Sciatic nerve (tissue), 2 donors: ENCODE measurements around the gene TMEM8B. TPM values are rescaled to one million over a fixed set of nuclear protein-coding genes. Genes with fewer than 3 reads are reported as not detected.
A peak's percentile ranks its signal among the peaks of the same experiment; 100 is the strongest.
"Not testable (repeated sequence)": the region's sequence is repeated elsewhere in the genome, so short reads cannot be mapped to it uniquely, and the experiment has no call there.

ENCODE experiments used
- ATAC-seq: fragments of 200-7000 bp; cut with Tn5 transposase; one replicate; pipeline ENCODE4 v1.9.1; 2020; ENCODE audit warnings: mild to moderate bottlenecking, moderate library complexity
- DNase-seq: peaks from one replicate; pipeline ENCODE4 v3.0.0-alpha.2; 2020; ENCODE audit warnings: low spot score
- intact Hi-C: fragments of 100-400 bp; cut with DNase I; formaldehyde crosslinking; loops from one replicate; pipeline ENCODE4 v1.14.2; 2022
- total RNA-seq: library from RNA; stranded (reverse); fragmentation: NEBNext Ultra II Directional; extraction: Animal tissue kit (Norgen Biotek cat#: 25700); gene quantifications from one replicate; pipeline ENCODE4 v1.2.1, GENCODE V29; 2021
- donor health status: DM: no; HTN: no; CAD: no.
- donor health status: DM: no; HTN: no; CAD: no.

The TMEM8B gene
- total RNA-seq, 1 donor from 2014 or later = 31.7 TPM

GRCh38 chr9:35856206-35856605, 27.2 kb downstream of the TMEM8B start:
- ATAC-seq (no peak), DNase-seq (no peak)
- intact Hi-C loops = no loop called here

GRCh38 chr9:35856882-35857281, 27.9 kb downstream of the TMEM8B start:
- ATAC-seq (no peak), DNase-seq (peak; percentile 26)
- intact Hi-C loops = no loop called here

DNA sequence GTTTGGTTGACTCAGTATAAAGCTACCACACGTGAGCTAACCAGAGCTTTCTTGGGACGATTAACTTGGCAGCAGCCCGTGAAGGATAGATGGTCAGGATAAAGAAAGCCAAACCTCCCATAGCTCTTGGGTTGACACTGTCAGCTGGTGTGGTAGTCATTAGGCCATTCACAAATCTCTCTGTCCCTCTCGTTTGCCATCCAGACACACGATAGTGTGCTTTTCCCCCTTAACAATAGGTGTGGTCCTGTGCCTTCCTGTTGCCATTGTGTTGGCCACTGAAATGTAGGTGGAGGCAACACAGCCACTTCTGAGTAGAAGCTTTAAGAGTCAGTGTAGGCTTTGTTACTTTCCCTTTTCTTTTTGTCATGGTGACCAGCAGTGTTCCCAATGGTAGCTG, 29.4 kb downstream of the TMEM8B start:
- DNase-seq (no peak), ATAC-seq (no peak)
- intact Hi-C loops = no loop called here

DNA sequence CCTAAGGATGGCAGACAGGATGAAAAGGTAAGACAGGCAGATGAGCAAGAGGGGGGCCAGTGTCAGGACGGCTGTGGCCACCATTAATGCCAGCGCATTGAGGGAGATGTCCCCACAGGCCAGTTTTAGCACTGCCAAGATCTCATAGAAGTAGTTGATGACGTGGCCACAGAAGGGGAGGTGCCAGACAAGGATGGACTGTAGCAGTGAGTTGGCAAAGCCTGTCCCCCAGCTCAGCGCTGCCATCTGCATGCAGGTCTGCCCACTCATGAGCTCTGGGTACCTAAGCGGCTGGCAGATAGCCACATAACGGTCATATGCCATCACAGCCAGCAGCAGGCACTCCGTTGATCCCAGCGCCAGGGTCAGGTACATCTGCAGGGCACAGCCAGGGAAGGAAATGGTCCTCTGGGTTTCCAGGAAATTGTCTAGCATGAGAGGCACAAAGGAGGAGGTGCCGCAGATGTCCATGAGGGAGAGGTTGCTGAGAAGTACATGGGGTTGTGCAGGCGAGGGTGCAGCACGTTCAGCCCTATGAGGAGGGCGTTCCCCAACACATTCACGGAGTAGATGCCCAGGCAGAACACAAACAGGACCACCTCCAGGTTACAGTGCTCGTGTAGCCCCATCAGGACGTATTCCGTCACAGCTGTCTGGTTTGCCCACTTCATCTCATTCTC, 30.4 kb downstream of the TMEM8B start:
- ATAC-seq (peak; percentile 58), DNase-seq (peak; percentile 62)
- intact Hi-C loops = no loop called here

DNA sequence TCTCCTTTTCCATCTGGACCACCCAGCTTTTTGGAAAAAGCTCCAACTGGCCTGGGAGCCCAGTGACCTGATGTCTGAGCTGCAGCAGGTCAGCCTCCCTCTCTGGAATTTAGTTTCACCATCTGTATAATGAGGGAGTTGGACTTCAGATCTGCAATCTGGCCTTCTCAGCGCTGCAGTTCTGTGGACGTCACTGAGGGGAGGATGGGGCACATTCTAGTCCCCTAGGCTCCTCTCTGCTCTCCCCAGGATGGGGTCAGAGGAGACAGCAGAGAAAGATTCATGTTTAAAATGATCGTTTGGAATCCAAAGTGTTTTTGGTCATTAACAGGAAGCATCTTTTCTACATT, 30.9 kb downstream of the TMEM8B start:
- DNase-seq = peak; percentile 52
- intact Hi-C loops = no loop called here
- ATAC-seq = peak; percentile 73

GRCh38 chr9:35861161-35861897, 32.3 kb downstream of the TMEM8B start:
- intact Hi-C loops = no loop called here
- no peak for DNase-seq
- no peak for ATAC-seq

- no peak for ATAC-seq
- intact Hi-C loops = no loop called here
- no peak for DNase-seq
These were observed 33.3 kb downstream of the TMEM8B start for GRCh38 chr9:35862328-35862727.

GRCh38 chr9:35863583-35863982, 34.6 kb downstream of the TMEM8B start:
- intact Hi-C loops = no loop called here
- DNase-seq = peak; percentile 28
- ATAC-seq = no peak

GRCh38 chr9:35864695-35865255, 35.7 kb downstream of the TMEM8B start:
- no peak for ATAC-seq
- intact Hi-C loops = no loop called here
- no peak for DNase-seq

GRCh38 chr9:35867538-35867937, 38.5 kb downstream of the TMEM8B start:
- no peak for ATAC-seq
- no peak for DNase-seq
- intact Hi-C loops = no loop called here

GRCh38 chr9:35868933-35869332, 39.9 kb downstream of the TMEM8B start:
- no peak for DNase-seq
- no peak for ATAC-seq
- intact Hi-C loops = no loop called here

DNA sequence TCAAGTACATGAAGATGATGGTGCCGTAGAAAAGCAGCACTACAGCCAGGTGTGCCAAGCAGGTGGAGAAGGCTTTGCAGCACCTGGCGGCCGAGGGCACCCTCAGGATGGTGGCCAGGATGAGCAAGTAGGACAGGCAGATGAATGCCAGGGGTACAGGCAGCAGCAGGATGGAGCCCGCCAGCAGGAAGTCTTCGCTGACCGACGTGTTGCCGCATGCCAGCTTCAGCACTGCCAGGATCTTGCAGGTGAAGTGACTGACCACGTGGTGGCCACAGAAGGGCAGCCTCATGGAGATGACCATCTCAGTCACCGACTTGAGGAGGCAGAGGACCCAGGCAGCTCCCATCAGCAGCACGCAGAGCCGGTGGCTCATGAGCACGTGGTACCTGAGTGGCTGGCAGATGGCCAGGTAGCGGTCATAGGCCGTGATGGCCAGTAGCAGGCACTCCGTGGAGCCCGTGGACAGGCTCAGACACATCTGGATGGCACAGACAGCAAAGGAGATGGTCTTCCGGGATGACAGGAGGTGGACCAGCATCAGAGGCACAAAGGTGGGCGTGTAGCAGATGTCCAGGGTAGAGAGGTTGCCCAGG, 40.7 kb downstream of the TMEM8B start:
- ATAC-seq = no peak
- DNase-seq = no peak

GRCh38 chr9:35870351-35870923, 41.4 kb downstream of the TMEM8B start, which contains the start of gene OR13J1:
OR13J1 (minus strand) TSS chr9:35870401; CDS start chr9:35870401, 0 bp downstream.
- intact Hi-C loops = no loop called here
- ATAC-seq (no peak), DNase-seq (no peak)

More for the DNA sequence above, 40.7 kb downstream of the TMEM8B start:
- intact Hi-C loops = no loop called here

- ATAC-seq (no peak), DNase-seq (no peak)
- intact Hi-C loops = no loop called here
These were observed 42.5 kb downstream of the TMEM8B start for GRCh38 chr9:35871545-35871944.

DNA sequence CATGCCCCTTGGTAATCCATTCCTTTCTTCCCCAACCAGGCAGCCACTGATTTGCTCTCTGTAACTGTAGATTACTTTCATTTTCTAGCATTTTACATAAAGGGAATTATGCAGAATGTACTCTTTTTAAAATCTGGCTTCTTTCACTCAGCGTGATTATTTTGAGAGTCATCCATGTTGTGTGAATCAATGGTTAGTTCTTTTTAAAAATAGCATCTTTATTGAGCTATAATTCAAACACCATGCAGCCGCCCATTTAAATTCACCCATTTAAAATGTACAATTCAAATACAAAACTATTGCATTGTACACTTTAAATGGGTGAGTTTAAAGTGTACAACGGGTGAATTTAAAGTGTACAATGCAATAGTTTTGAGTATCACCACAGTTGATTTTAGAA, 43.5 kb downstream of the TMEM8B start:
- no peak for DNase-seq
- ATAC-seq = no peak
- intact Hi-C loops = no loop called here

GRCh38 chr9:35882263-35882848, 53.3 kb downstream of the TMEM8B start:
- intact Hi-C loops = loop anchor here (5.0 kb wide), 1 partner anchor 90 kb away; the partner anchor contains the start of gene NPR2
- ATAC-seq (peak; percentile 97), DNase-seq (peak; percentile 92)

DNA sequence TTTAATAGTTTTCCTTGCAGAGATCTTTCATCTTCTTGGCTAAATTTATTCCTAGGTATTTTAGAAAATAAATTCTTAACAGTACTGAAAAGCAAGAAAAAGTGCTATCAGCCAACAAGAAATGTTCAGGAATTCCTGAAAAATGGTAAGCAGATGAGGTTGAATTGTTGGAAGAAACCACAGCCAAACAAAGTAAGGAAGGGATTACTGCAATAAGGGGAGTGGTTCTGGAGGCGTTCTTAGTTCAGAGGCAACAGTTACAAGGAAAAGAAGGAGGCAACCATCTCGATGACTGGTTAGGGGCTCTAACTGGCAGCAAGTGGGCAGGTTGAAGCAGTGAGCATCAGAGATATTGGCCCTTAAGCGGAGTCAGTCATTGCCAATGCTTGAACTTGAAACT, 54.0 kb downstream of the TMEM8B start:
- ATAC-seq (peak; percentile 81), DNase-seq (no peak)
- intact Hi-C loops = loop anchor here (5.0 kb wide), 1 partner anchor 91 kb away; the partner anchor contains the start of gene NPR2

DNA sequence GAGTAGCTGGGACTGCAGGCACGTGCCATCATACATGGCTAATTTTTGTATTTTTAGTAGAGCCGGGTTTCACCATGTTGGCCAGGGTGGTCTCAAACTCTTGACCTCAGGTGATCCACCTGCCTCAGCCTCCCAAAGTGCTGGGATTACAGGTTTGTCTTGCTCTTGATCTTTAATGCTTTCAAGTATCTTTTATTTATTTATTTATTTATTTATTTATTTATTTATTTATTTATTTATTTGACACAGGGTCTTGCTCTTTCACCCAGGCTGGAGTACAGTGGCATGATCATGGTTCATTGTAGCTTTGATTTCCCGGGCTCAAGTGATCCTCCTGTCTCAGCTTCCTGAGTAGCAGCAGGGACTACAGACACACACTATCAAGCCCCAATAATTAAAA, 55.9 kb downstream of the TMEM8B start:
- intact Hi-C loops = loop anchor here (5.0 kb wide), 1 partner anchor 93 kb away; the partner anchor contains the start of gene NPR2
- DNase-seq, ATAC-seq: not testable (repeated sequence)

DNA sequence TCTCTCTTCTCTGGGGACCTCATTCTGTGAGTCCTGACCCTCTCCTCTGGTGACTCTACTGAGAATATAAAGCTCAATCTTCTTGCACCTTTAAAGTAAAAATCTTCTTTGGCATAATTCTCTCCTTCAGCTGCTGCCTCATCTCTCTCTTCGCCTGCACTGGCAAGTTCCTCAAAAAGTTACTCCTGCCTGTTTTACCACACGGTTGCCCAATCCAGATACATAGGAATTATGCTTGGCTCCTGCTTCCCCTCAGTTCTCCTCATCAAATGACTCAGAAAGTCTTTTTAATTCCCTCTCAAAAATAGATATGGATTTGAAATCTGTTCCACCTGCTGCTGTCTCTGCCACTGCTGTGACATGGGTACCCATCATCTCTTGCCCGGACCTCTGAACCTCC, 62.6 kb downstream of the TMEM8B start:
- DNase-seq = no peak
- intact Hi-C loops = no loop called here
- ATAC-seq = no peak
